GM19025 (cell line): Measurements from ENCODE around the gene CHST11.

ENCODE experiments used
- ATAC-seq: cut with Tn5 transposase; IDR thresholded peaks from one replicate; pipeline ENCODE4 v1.9.1; 2021; ENCODE audit warnings: mild to moderate bottlenecking, low read depth, moderate library complexity; ENCODE audit not compliant: unreplicated experiment

CHST11 gene

GRCh38 chr12:104458694-104459367 is 2.1 kb downstream of the CHST11 start:
- ATAC-seq = no peak

- no peak for ATAC-seq
Observed at GRCh38 chr12:104459368-104459909, 2.7 kb downstream of the CHST11 start.

GRCh38 chr12:104460041-104460719 is 3.4 kb downstream of the CHST11 start:
- ATAC-seq = no peak

- ATAC-seq = no peak
Observed at GRCh38 chr12:104460973-104461698, 4.4 kb downstream of the CHST11 start.

- ATAC-seq = no peak
Observed at GRCh38 chr12:104462325-104462724, 5.6 kb downstream of the CHST11 start.

GRCh38 chr12:104462931-104463339 is 6.2 kb downstream of the CHST11 start:
- no peak for ATAC-seq

GRCh38 chr12:104463368-104463767 is 6.6 kb downstream of the CHST11 start:
- ATAC-seq = no peak

GRCh38 chr12:104464899-104465298 is 8.2 kb downstream of the CHST11 start:
- ATAC-seq = no peak

GRCh38 chr12:104466709-104467345 is 10.1 kb downstream of the CHST11 start:
- ATAC-seq = no peak

GRCh38 chr12:104467346-104467837 is 10.6 kb downstream of the CHST11 start:
- ATAC-seq = no peak

- ATAC-seq = no peak
Observed at GRCh38 chr12:104468371-104468770, 11.6 kb downstream of the CHST11 start.

- no peak for ATAC-seq
Observed at GRCh38 chr12:104469066-104469465, 12.3 kb downstream of the CHST11 start.

- ATAC-seq = no peak
Observed at GRCh38 chr12:104469523-104469922, 12.8 kb downstream of the CHST11 start.

- no peak for ATAC-seq
Observed at GRCh38 chr12:104470521-104470920, 13.8 kb downstream of the CHST11 start.

- no peak for ATAC-seq
Observed at GRCh38 chr12:104471336-104471735, 14.6 kb downstream of the CHST11 start.

- ATAC-seq = no peak
Observed at GRCh38 chr12:104472748-104473147, 16.0 kb downstream of the CHST11 start.

GRCh38 chr12:104473374-104473983 is 16.7 kb downstream of the CHST11 start:
- peak; percentile 49 for ATAC-seq

GRCh38 chr12:104475271-104475670 is 18.5 kb downstream of the CHST11 start:
- ATAC-seq = no peak

GRCh38 chr12:104477510-104478390 is 21.0 kb downstream of the CHST11 start:
- no peak for ATAC-seq
